GM21737 (cell line): ENCODE data around the gene POGZ.
"Not testable (repeated sequence)": the region's sequence is repeated elsewhere in the genome, so short reads cannot be mapped to it uniquely, and the experiment has no call there.

Source experiments
- ATAC-seq: cut with Tn5 transposase; IDR thresholded peaks from one replicate; pipeline ENCODE4 v1.9.1; 2021; ENCODE audit warnings: mild to moderate bottlenecking, moderate library complexity; ENCODE audit not compliant: unreplicated experiment

The POGZ gene

GRCh38 chr1:151478140-151478812 lies 19.0 kb upstream of the POGZ start:
- ATAC-seq: no peak

- ATAC-seq: no peak
These were observed 17.8 kb upstream of the POGZ start for GRCh38 chr1:151477066-151477465.

- no peak for ATAC-seq
These were observed 16.8 kb upstream of the POGZ start for GRCh38 chr1:151476083-151476482.

- ATAC-seq: peak; percentile 77
These were observed 15.9 kb upstream of the POGZ start for GRCh38 chr1:151475175-151475574.

- ATAC-seq: no peak
These were observed 15.5 kb upstream of the POGZ start for GRCh38 chr1:151474745-151475144.

GRCh38 chr1:151472856-151473731 lies 13.8 kb upstream of the POGZ start:
- no peak for ATAC-seq

- ATAC-seq: no peak
These were observed 5.7 kb upstream of the POGZ start for GRCh38 chr1:151465026-151465425.

- ATAC-seq: no peak
These were observed 2.4 kb upstream of the POGZ start for GRCh38 chr1:151461694-151462093.

- peak; percentile 35 for ATAC-seq
These were observed 428 bp downstream of the POGZ start for GRCh38 chr1:151458802-151459330.

- ATAC-seq: peak; percentile 24
These were observed 1.1 kb downstream of the POGZ start for GRCh38 chr1:151457911-151458801.

- ATAC-seq: no peak
These were observed 3.3 kb downstream of the POGZ start for GRCh38 chr1:151455966-151456365.

GRCh38 chr1:151455231-151455630 lies 4.1 kb downstream of the POGZ start:
- ATAC-seq: no peak

- ATAC-seq: no peak
These were observed 11.6 kb downstream of the POGZ start for GRCh38 chr1:151447696-151448095.

- ATAC-seq: no peak
These were observed 14.5 kb downstream of the POGZ start for GRCh38 chr1:151444783-151445177.

- ATAC-seq: peak; percentile 70
These were observed 15.2 kb downstream of the POGZ start for GRCh38 chr1:151443846-151444782.

GRCh38 chr1:151437396-151437795 lies 21.9 kb downstream of the POGZ start:
- not testable (repeated sequence) for ATAC-seq

GRCh38 chr1:151436985-151437384 lies 22.3 kb downstream of the POGZ start:
- no peak for ATAC-seq

- no peak for ATAC-seq
These were observed 24.1 kb downstream of the POGZ start for GRCh38 chr1:151435174-151435573.

- ATAC-seq: not testable (repeated sequence)
These were observed 25.5 kb downstream of the POGZ start for GRCh38 chr1:151433827-151434226.

GRCh38 chr1:151428068-151428467 lies 31.2 kb downstream of the POGZ start:
- no peak for ATAC-seq
